Muscle layer of duodenum (tissue), 2 donors: ENCODE measurements around the gene ZFP91.

Source experiments
- H3K27ac ChIP-seq: one replicate; pipeline ENCODE4 v1.7.0; 2013; ENCODE audit warnings: mild to moderate bottlenecking, low read length
- H3K27me3 ChIP-seq: one replicate; pipeline ENCODE4 v1.7.0; 2013; ENCODE audit warnings: low read depth, mild to moderate bottlenecking, control low read depth, low read length
- H3K36me3 ChIP-seq, 2 donors: one replicate each; pipeline ENCODE4 v1.7.0; 2013; ENCODE audit warnings: low read length in 2 of 2, control low read depth in 1 of 2, mild to moderate bottlenecking in 1 of 2; ENCODE audit not compliant: insufficient read depth in 2 of 2, control insufficient read depth in 1 of 2
- H3K4me1 ChIP-seq, 2 donors: one replicate each; pipeline ENCODE4 v1.7.0; 2013; ENCODE audit warnings: low read length in 2 of 2, mild to moderate bottlenecking in 2 of 2, control low read depth in 1 of 2, moderate library complexity in 1 of 2; ENCODE audit not compliant: insufficient read depth in 2 of 2, control insufficient read depth in 1 of 2
- H3K4me3 ChIP-seq, 2 donors: one replicate each; pipeline ENCODE4 v1.7.0; 2013; ENCODE audit warnings: low read length in 2 of 2, low read depth in 1 of 2, mild to moderate bottlenecking in 1 of 2
- H3K9me3 ChIP-seq, 2 donors: one replicate each; pipeline ENCODE4 v1.7.0; 2013; ENCODE audit warnings: low read length in 2 of 2, control low read depth in 1 of 2, mild to moderate bottlenecking in 1 of 2; ENCODE audit not compliant: control insufficient read depth in 1 of 2
- donor health status: healthy.

Gene ZFP91

DNA sequence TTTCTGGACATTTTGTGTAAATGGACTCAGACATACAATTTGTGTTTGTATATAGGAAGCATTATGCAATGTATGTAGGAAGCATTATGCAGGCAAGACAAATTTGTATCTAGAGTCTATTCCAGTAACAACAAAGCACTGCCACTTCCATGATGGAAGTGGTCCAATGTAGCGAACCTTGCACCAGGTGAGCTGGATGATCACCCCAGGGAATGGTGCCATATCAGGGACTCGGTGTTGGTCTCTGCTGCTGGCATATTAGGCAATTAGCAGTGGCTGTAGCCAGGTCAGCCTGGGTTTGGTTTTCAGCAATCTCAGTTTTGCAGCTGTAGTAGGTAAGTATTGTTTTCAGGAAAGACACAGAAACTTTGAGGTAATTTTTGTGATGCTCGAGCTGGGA is 12.8 kb downstream of the ZFP91 start:
- peaks cover 0 to 3% of the 10 kb centered on the region in 2 donors for H3K4me1 ChIP-seq
- no peaks in the 10 kb centered on the region for H3K9me3 ChIP-seq
- H3K4me3 ChIP-seq, result no peak overlapping the region
- peaks cover 0 to 1% of the 10 kb centered on the region in 2 donors for H3K36me3 ChIP-seq
- no peak overlapping the region for H3K27ac ChIP-seq
- H3K27me3 ChIP-seq, result no peaks in the 10 kb centered on the region

DNA sequence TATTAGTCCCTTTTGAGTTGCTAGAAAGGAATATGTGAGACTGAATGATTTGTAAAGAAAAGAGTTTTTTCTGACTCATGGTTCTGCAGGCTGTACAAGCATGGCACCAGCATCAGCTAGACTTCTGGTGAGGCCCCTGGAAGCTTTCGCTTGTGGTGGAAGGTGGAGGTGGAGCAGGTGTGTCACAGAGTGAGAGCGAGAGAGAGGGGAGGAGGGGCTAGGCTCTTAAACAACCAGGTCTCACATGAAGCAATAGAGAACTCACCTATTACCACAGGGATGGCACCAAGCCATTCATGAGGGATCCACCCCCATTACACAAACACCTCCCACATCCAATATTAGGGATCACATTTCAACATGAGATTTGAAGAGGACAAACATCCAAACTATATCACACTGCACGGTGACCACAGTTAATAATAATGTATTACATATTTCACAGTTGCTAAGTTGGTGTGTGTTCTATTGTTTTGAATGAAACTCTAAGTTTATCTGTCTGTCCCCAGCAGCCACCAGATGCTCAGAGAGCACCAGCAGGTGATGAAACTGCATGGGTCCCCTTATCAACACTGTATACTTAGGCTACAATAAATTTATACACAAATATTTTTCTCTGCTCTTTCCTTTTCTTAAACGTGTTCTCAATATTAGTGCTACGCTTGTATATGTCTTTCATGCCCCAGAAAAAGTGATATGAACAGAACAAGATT is 14.1 kb downstream of the ZFP91 start:
- no peaks in the 10 kb centered on the region for H3K27me3 ChIP-seq
- H3K4me1 ChIP-seq, result peaks cover 0 to 10% of the 10 kb centered on the region in 2 donors
- no peak overlapping the region for H3K27ac ChIP-seq
- no peaks in the 10 kb centered on the region for H3K36me3 ChIP-seq
- H3K4me3 ChIP-seq, result no peak overlapping the region
- no peaks in the 10 kb centered on the region for H3K9me3 ChIP-seq

DNA sequence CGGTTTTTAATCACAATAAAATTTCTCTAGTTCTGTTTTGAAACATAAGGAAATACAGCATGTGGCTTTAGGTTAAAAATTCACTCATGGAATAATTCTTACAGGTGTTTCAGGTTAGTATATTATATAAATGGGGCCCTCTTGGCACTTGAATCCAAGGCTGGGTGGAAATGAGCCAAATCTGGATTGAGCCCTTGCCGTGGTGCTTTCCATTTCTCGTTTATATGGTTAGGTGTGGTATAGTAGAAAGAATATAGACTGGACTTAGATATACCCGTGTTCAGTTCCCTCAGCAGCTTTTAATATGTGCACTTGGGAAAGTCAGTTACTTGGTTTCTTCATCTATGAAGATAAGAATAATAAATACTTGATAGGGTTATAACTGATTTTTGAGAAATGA is 16.0 kb downstream of the ZFP91 start:
- Histone ChIP-seq H3K4me1 (peaks cover 0 to 18% of the 10 kb centered on the region in 2 donors), H3K4me3 (no peak overlapping the region), H3K27me3 (no peaks in the 10 kb centered on the region), H3K36me3 (no peaks in the 10 kb centered on the region), H3K9me3 (no peaks in the 10 kb centered on the region), H3K27ac (no peak overlapping the region)

DNA sequence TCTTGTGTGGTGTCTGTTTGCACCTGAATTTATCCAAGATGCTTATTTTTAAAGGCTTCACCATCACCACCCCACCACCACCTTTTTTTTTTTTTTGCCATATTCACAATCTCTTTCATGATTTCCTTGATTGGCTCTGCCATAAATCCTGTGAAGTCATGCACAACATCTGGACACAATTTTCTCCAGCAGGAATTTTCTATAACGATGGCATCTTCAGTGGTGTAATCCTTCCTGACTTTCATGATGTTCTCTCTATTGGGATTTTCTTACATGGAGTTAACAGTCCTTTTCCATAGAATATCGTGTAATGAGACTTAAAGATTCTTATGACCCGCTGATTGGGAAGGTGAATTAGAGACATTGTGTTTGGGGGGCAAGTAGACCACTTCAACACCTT is 17.8 kb downstream of the ZFP91 start:
- H3K27ac ChIP-seq, result no peak overlapping the region
- no peaks in the 10 kb centered on the region for H3K27me3 ChIP-seq
- no peak overlapping the region for H3K4me3 ChIP-seq
- H3K4me1 ChIP-seq, result peaks cover 0 to 25% of the 10 kb centered on the region in 2 donors
- no peaks in the 10 kb centered on the region for H3K36me3 ChIP-seq
- no peaks in the 10 kb centered on the region for H3K9me3 ChIP-seq

DNA sequence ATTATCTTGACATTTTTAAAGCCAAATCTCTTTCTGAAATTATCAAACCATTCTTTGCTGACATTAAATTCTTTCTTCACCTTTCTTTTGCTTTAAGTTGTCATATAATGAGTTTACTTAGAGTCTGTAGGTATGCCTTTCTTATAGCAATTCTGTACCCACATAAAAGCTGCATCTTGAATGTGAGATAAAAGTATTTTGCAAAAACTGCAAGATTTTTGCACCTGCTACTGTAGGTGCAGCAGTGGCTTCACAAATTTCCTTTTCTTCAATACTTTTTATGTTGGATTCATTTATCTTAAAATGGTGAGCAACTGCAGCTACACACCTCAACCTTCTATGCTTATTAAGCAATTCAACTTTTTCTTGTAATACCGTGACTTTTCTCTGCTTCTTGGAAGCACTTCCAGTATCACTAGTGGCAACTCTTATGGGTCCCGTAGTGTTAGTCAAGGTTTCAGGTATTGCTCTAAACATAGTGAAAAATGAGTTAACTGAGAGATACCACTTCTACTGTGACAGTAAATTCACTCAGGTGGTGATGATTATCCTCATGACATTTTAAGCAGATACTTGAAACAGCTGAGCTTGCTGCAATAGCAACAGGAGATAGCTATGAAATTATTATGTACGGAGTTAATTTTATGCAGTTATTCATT is 18.8 kb downstream of the ZFP91 start:
- Histone ChIP-seq H3K27ac (no peak overlapping the region), H3K4me3 (no peak overlapping the region), H3K27me3 (no peaks in the 10 kb centered on the region), H3K36me3 (no peaks in the 10 kb centered on the region), H3K4me1 (peaks cover 0 to 25% of the 10 kb centered on the region in 2 donors), H3K9me3 (no peaks in the 10 kb centered on the region)

DNA sequence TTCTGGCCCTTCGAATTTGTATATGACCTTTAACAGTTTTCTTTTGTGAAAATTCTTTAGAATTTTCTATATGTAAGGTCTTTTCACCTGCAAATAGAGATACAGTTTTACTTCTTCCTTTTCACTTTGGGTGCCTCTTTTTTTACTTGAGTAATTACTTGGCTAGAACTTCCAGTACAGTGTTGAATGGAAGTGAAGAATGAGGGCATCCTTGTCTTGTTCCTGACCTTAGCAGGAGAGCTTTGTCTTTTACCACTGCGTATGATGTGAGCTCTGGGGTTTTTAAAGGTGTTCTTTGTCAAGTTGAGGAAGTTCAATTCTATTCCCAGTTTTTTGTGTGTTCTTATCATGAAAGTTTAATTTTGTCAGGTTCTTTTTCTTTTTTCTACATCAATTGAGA is 21.6 kb downstream of the ZFP91 start:
- H3K27me3 ChIP-seq, result no peaks in the 10 kb centered on the region
- peaks cover 3 to 23% of the 10 kb centered on the region in 2 donors for H3K4me1 ChIP-seq
- no peak overlapping the region for H3K27ac ChIP-seq
- H3K4me3 ChIP-seq, result no peak overlapping the region
- H3K36me3 ChIP-seq, result no peaks in the 10 kb centered on the region
- no peaks in the 10 kb centered on the region for H3K9me3 ChIP-seq

DNA sequence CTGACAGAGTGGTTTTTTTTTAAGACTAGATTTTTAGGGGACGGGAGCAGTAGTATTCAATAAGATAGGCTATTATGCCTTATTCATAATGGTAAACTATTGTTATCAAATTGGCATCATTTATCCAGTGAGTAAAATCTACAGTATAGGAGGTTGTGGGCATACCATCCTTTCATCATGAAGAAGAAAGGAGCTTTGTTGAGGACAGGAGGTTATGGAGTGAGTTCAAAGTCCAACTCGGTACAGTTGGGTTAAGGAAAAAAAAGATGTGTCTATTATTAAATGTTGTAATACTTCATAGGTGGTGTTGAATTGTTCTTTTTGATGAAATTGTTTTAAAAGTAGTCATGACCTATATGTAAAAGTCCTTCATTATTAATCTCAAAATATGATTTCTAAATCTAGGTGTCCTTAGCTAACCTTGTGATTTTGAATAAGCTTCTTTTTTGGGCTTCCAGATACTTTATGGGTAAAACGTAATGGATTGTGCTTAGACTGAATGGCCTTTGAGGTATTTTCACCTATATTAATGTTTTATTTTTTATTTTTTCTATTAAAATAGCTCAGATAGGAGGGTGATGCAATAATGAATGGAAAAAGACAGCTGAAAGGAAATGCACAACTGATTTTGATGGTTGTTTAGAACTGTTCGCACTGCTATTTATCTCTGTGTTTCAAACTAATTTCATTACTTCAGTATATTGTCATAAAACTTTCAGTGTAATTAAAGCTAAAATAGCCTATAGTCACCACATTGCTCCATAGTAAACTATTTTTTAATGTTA is 28.3 kb downstream of the ZFP91 start:
- peaks cover 7 to 8% of the 10 kb centered on the region in 2 donors for H3K4me1 ChIP-seq
- H3K27ac ChIP-seq, result no peak overlapping the region
- H3K9me3 ChIP-seq, result no peaks in the 10 kb centered on the region
- no peaks in the 10 kb centered on the region for H3K27me3 ChIP-seq
- peaks cover 18 to 20% of the 10 kb centered on the region in 2 donors for H3K36me3 ChIP-seq
- no peak overlapping the region for H3K4me3 ChIP-seq

DNA sequence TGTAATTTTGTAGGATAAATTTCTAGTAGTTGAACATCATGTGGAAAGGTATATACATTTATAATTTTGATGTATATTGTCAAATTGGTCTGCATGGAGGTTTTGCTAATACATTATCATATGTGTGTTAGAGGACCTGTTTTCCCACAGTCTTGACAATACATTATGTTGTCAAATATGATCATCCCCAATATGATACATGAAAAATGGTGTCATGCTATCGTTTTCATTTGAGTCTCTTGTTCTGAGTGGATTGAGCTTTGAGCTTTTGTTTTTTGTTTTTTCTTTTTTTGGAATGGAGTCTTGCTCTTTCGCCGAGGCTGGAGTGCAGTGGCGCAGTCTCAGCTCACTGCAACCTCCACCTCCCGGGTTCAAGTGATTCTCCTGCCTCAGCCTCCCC is 29.5 kb downstream of the ZFP91 start:
- no peak overlapping the region for H3K4me3 ChIP-seq
- H3K27ac ChIP-seq, result no peak overlapping the region
- peaks cover 7 to 8% of the 10 kb centered on the region in 2 donors for H3K4me1 ChIP-seq
- H3K9me3 ChIP-seq, result no peaks in the 10 kb centered on the region
- peaks cover 30 to 32% of the 10 kb centered on the region in 2 donors for H3K36me3 ChIP-seq
- no peaks in the 10 kb centered on the region for H3K27me3 ChIP-seq

DNA sequence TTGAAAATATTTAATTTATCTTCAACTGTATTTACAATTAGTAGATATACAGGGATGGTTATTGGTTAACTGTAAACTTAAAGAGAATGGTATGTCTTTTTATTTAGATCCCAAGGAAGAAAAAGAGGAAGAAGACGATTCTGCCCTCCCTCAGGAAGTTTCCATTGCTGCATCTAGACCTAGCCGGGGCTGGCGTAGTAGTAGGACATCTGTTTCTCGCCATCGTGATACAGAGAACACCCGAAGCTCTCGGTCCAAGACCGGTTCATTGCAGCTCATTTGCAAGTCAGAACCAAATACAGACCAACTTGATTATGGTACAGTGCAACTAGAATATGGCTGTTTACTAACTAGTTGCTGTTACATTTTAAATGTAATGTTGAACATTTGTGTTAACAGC is 30.9 kb downstream of the ZFP91 start:
- Histone ChIP-seq H3K27ac (no peak overlapping the region), H3K36me3 (peaks cover 44 to 45% of the 10 kb centered on the region in 2 donors), H3K27me3 (no peaks in the 10 kb centered on the region)

DNA sequence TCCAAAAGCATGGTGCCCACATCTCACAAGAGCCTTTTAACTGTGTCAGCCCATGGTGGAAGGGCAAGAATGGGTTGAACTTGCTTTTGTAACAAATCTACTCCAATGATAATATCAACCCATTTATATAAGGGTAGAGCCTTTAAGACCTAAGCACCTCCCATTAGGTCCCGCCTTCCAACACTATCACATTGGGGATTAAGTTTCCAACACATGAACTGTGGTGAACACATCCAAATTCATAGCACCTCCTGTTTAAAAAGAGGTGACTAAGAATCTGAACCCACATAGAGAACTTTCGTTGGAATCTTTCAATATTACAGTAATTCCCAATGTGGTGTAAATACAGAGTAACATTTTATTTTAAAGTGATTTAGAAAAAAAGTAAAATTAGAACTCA is 34.4 kb downstream of the ZFP91 start:
- Histone ChIP-seq H3K4me1 (no peaks in the 10 kb centered on the region), H3K36me3 (peaks cover 68 to 70% of the 10 kb centered on the region in 2 donors), H3K4me3 (no peak overlapping the region), H3K9me3 (no peaks in the 10 kb centered on the region), H3K27ac (no peak overlapping the region), H3K27me3 (no peaks in the 10 kb centered on the region)

More for the DNA sequence above, 30.9 kb downstream of the ZFP91 start:
- Histone ChIP-seq H3K4me1 (peaks cover 7 to 8% of the 10 kb centered on the region in 2 donors), H3K4me3 (no peak overlapping the region), H3K9me3 (no peaks in the 10 kb centered on the region)

DNA sequence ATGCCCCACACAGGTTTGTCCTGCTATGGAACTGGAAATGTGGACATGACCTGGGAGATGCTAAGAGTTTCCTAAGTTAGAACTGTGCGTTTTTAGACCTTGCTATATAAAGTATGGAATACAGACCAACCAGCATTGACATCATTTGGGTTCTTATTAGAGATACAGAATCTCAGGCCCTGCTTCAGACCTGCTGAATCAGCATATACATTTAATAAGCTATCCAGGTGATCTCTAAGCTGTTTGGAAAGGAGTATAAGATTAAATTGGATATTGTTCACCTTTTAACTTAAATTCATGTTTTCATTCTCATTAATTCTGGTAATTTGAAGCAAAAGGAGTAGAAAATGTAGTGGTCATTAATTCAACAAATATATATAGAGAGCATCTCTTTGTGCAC is 36.7 kb downstream of the ZFP91 start:
- Histone ChIP-seq H3K4me3 (no peak overlapping the region), H3K4me1 (no peaks in the 10 kb centered on the region), H3K9me3 (no peaks in the 10 kb centered on the region), H3K27ac (no peak overlapping the region), H3K27me3 (no peaks in the 10 kb centered on the region), H3K36me3 (peaks cover 78 to 83% of the 10 kb centered on the region in 2 donors)
